SU-DHL-6 (cell line): Measurements from ENCODE around the gene POP4.

Source experiments
- H2AFZ ChIP-seq: fragments of 200-600 bp; sonication (generic); 2 replicates; pipeline ENCODE4 v1.6.1; 2014; ENCODE audit warnings: low read depth, mild to moderate bottlenecking, moderate library complexity, mixed read lengths, antibody characterized with exemption, low read length; ENCODE audit not compliant: severe bottlenecking
- H3F3A ChIP-seq: fragments of 200-600 bp; shearing (Covaris generic); 2 replicates; pipeline ENCODE4 v1.6.0; 2016; ENCODE audit warnings: antibody characterized with exemption, mild to moderate bottlenecking; ENCODE audit not compliant: insufficient read depth
- H3K27ac ChIP-seq: fragments of 200-600 bp; sonication (generic); 2 replicates; pipeline ENCODE4 v1.5.1; 2016; ENCODE audit warnings: low read depth, mild to moderate bottlenecking, low read length, moderate library complexity, mixed read lengths
- H3K27me3 ChIP-seq: fragments of 200-600 bp; sonication (generic), shearing (Covaris generic); 2 replicates; pipeline ENCODE4 v1.6.0; 2014; ENCODE audit warnings: mild to moderate bottlenecking, low read length
- H3K36me3 ChIP-seq: fragments of 200-600 bp; sonication (generic); 2 replicates; pipeline ENCODE4 v1.6.1; 2014; ENCODE audit warnings: mild to moderate bottlenecking, low read length, mixed read lengths
- H3K4me2 ChIP-seq: fragments of 300-600, 200-600 bp; shearing (Covaris generic), sonication (generic); 2 replicates; pipeline ENCODE4 v1.6.0; 2014; ENCODE audit warnings: low read length, low read depth, mild to moderate bottlenecking; ENCODE audit not compliant: poor library complexity, severe bottlenecking
- H3K4me3 ChIP-seq: fragments of 200-600 bp; sonication (generic); 2 replicates; pipeline ENCODE4 v1.5.1; 2014; ENCODE audit warnings: antibody characterized with exemption, low read length, mild to moderate bottlenecking, mixed read lengths; ENCODE audit not compliant: insufficient read depth, poor library complexity, severe bottlenecking
- H3K79me2 ChIP-seq: fragments of 200-600 bp; sonication (generic); 2 replicates; pipeline ENCODE4 v1.6.1; 2014; ENCODE audit warnings: mild to moderate bottlenecking, low read length, moderate library complexity; ENCODE audit not compliant: insufficient read depth
- H3K9ac ChIP-seq: fragments of 200-600 bp; sonication (generic); 2 replicates; pipeline ENCODE4 v1.7.0; 2014; ENCODE audit warnings: mild to moderate bottlenecking, low read length
- H3K9me2 ChIP-seq: fragments of 200-600 bp; sonication (generic); replicated peaks from 2 replicates; pipeline ENCODE4 v1.6.1; 2014; ENCODE audit warnings: low read length; ENCODE audit not compliant: insufficient read depth
- H3K9me3 ChIP-seq: fragments of 200-600 bp; sonication (generic); 2 replicates; pipeline ENCODE4 v1.6.1; 2014; ENCODE audit warnings: low read length, mixed read lengths; ENCODE audit not compliant: insufficient read depth
- H4K20me1 ChIP-seq: fragments of 200-600 bp; sonication (generic); 2 replicates; pipeline ENCODE4 v1.6.1; 2014; ENCODE audit warnings: low read depth, mild to moderate bottlenecking, antibody characterized with exemption, low read length, moderate library complexity, mixed read lengths
- EZH2phosphoT487 ChIP-seq: fragments of 200-600 bp; sonication (generic), shearing (Covaris generic); conservative IDR thresholded peaks from 2 replicates; pipeline ENCODE4 v1.6.1; 2018; ENCODE audit warnings: mild to moderate bottlenecking, antibody characterized with exemption, low read length, moderate library complexity, mixed read lengths
- TF ChIP-seq, protein P1 (sequence below): fragments of 200-600 bp; sonication (generic); IDR thresholded peaks from one replicate; pipeline ENCODE4 v1.5.1; 2017; ENCODE audit warnings: antibody characterized with exemption, mild to moderate bottlenecking, low read length, moderate library complexity; ENCODE audit not compliant: insufficient read depth, poor library complexity, severe bottlenecking

The POP4 gene

DNA sequence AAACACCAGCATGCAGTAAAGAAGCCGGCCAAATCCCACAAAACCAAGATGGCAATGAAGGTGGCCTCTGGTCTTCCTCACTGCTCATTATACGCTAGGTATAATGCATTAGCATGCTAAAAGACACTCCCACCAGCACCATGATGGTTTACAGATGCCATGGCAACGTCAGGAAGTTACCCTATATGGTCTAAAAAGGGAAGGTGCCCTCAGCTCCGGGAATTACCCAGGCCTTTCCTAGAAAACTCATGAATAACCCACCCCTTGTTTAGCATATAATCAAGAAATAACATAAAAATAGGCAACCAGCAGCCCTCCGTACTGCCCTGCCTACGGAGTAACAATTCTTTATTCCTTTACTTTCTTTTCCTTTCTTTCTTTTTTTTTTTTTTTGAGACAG is 38.1 kb downstream of the POP4 start:
- H3K9me2 ChIP-seq = no peaks in the 10 kb centered on the region
- no peak overlapping the region for H3K4me3 ChIP-seq

DNA sequence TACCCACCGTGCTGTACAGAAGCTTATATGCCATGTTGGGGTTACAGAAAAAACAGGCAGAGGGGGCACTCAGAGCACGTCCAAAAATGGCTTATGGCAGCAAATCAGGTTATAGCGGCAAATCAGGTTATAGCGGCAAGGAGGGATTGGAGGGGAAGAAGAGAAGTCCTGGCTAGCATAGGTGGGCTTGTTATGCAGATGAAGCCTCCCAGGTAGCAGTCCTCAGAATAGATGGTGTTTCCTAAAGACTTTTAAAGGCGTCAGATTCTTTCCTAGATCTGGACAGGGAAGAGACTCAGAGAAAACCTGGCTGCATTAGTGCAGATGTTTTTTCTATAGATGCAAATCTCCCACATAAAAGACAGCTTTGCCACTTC is 39.4 kb downstream of the POP4 start:
- Histone ChIP-seq H3K4me2 (no peak overlapping the region), H3K27ac (no peak overlapping the region), H3K27me3 (no peaks in the 10 kb centered on the region), H2AFZ (no peak overlapping the region), H4K20me1 (no peaks in the 10 kb centered on the region), H3F3A (no peaks in the 10 kb centered on the region), H3K36me3 (no peaks in the 10 kb centered on the region), H3K9ac (no peak overlapping the region), H3K9me3 (no peaks in the 10 kb centered on the region), H3K4me3 (no peak overlapping the region), H3K9me2 (no peaks in the 10 kb centered on the region), H3K79me2 (no peaks in the 10 kb centered on the region)
- TF ChIP-seq, protein P1, sequence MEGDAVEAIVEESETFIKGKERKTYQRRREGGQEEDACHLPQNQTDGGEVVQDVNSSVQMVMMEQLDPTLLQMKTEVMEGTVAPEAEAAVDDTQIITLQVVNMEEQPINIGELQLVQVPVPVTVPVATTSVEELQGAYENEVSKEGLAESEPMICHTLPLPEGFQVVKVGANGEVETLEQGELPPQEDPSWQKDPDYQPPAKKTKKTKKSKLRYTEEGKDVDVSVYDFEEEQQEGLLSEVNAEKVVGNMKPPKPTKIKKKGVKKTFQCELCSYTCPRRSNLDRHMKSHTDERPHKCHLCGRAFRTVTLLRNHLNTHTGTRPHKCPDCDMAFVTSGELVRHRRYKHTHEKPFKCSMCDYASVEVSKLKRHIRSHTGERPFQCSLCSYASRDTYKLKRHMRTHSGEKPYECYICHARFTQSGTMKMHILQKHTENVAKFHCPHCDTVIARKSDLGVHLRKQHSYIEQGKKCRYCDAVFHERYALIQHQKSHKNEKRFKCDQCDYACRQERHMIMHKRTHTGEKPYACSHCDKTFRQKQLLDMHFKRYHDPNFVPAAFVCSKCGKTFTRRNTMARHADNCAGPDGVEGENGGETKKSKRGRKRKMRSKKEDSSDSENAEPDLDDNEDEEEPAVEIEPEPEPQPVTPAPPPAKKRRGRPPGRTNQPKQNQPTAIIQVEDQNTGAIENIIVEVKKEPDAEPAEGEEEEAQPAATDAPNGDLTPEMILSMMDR = no peak
- TF ChIP-seq EZH2phosphoT487 = no peak

More for the DNA sequence above, 38.1 kb downstream of the POP4 start:
- no peak overlapping the region for H3K9ac ChIP-seq
- no peaks in the 10 kb centered on the region for H3F3A ChIP-seq
- H3K79me2 ChIP-seq = no peaks in the 10 kb centered on the region
- H3K9me3 ChIP-seq = no peaks in the 10 kb centered on the region
- H3K27ac ChIP-seq = no peak overlapping the region
- no peaks in the 10 kb centered on the region for H3K36me3 ChIP-seq
- no peak overlapping the region for H2AFZ ChIP-seq
- H3K4me2 ChIP-seq = no peak overlapping the region
- no peaks in the 10 kb centered on the region for H4K20me1 ChIP-seq
- no peaks in the 10 kb centered on the region for H3K27me3 ChIP-seq
- TF ChIP-seq, protein P1 = no peak
- no peak for TF ChIP-seq EZH2phosphoT487

DNA sequence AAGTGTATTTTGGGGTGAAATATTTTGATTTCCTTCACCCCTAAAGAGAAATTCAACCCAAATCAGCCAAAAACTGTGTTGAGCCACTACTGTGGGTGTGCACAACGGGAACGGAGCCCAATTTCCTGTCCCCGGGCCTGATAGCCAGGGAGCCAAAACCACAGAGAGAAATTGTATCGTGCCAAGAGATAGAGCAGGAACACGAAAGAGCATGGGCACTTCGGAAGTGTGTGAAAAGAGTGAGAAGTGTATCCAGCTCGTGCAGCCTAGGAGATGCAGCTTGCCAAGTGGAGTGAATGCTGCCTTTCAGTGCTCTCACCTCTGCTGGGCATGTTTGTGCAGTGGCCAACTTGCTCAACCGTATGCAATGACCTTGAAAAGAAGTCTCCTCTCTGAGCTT is 39.8 kb downstream of the POP4 start:
- no peaks in the 10 kb centered on the region for H3K27me3 ChIP-seq
- H3K27ac ChIP-seq = no peak overlapping the region

More for the DNA sequence above, 39.8 kb downstream of the POP4 start:
- H3K4me3 ChIP-seq = no peak overlapping the region
- no peak for TF ChIP-seq EZH2phosphoT487
- TF ChIP-seq, protein P1 = no peak
- no peaks in the 10 kb centered on the region for H3K9me3 ChIP-seq
- no peaks in the 10 kb centered on the region for H4K20me1 ChIP-seq
- H3K79me2 ChIP-seq = no peaks in the 10 kb centered on the region
- H3K4me2 ChIP-seq = no peak overlapping the region
- H2AFZ ChIP-seq = no peak overlapping the region
- H3K36me3 ChIP-seq = no peaks in the 10 kb centered on the region
- H3K9ac ChIP-seq = no peak overlapping the region
- H3F3A ChIP-seq = no peaks in the 10 kb centered on the region
- no peaks in the 10 kb centered on the region for H3K9me2 ChIP-seq
